ENCODE measurements around the gene PPP2R3A.

PPP2R3A gene

GRCh38 chr3:135965129-135965505, 411 bp upstream of the PPP2R3A start:
- Histone ChIP-seq H3K4me1 (ENCODE audit: control insufficient read depth in 1 of 2, insufficient read depth in 1 of 2, low read depth in 1 of 2, low read length in 1 of 2) (peaks cover 7 to 13% of the 10 kb centered on the region in 2 experiments), H3K27ac (no peak overlapping the region), H3K4me3 (ENCODE audit: low read depth in 1 of 2, low read length in 1 of 2) (no peak overlapping the region), H3K9me3 (no peaks in the 10 kb centered on the region), H3K27me3 (peaks cover 73% of the 10 kb centered on the region), H3K36me3 (no peaks in the 10 kb centered on the region)
- no peak for TF ChIP-seq CTCF (IDR thresholded peaks at IDR 0.05)

GRCh38 chr3:135966271-135966961, 888 bp downstream of the PPP2R3A start:
- no peaks in the 10 kb centered on the region for H3K36me3 ChIP-seq
- H3K4me3 ChIP-seq (ENCODE audit: low read depth in 1 of 2, low read length in 1 of 2) = peak overlapping the region; percentile 43 to 57
- no peak for TF ChIP-seq CTCF (IDR thresholded peaks at IDR 0.05)
- H3K4me1 ChIP-seq (ENCODE audit: control insufficient read depth in 1 of 2, insufficient read depth in 1 of 2, low read depth in 1 of 2, low read length in 1 of 2) = peaks cover 7 to 13% of the 10 kb centered on the region in 2 experiments
- no peaks in the 10 kb centered on the region for H3K9me3 ChIP-seq
- H3K27ac ChIP-seq = no peak overlapping the region
- H3K27me3 ChIP-seq = peaks cover 73% of the 10 kb centered on the region

- Histone ChIP-seq H3K36me3 (no peaks in the 10 kb centered on the region), H3K27me3 (peaks cover 73% of the 10 kb centered on the region), H3K27ac (no peak overlapping the region), H3K4me3 (ENCODE audit: low read depth in 1 of 2, low read length in 1 of 2) (no peak overlapping the region), H3K4me1 (ENCODE audit: control insufficient read depth in 1 of 2, insufficient read depth in 1 of 2, low read depth in 1 of 2, low read length in 1 of 2) (peaks cover 7 to 13% of the 10 kb centered on the region in 2 experiments), H3K9me3 (no peaks in the 10 kb centered on the region)
- TF ChIP-seq CTCF (IDR thresholded peaks at IDR 0.05) = no peak
Observed at GRCh38 chr3:135966962-135967274, 1.4 kb downstream of the PPP2R3A start.

- TF ChIP-seq CTCF (IDR thresholded peaks at IDR 0.05) = no peak
- no peaks in the 10 kb centered on the region for H3K9me3 ChIP-seq
- no peak overlapping the region for H3K4me3 ChIP-seq (ENCODE audit: low read depth in 1 of 2, low read length in 1 of 2)
- H3K4me1 ChIP-seq (ENCODE audit: control insufficient read depth in 1 of 2, insufficient read depth in 1 of 2, low read depth in 1 of 2, low read length in 1 of 2) = peaks cover 7 to 13% of the 10 kb centered on the region in 2 experiments
- peaks cover 71% of the 10 kb centered on the region for H3K27me3 ChIP-seq
- no peak overlapping the region for H3K27ac ChIP-seq
- no peaks in the 10 kb centered on the region for H3K36me3 ChIP-seq
Observed at GRCh38 chr3:135967867-135968266, 2.3 kb downstream of the PPP2R3A start.

- H3K36me3 ChIP-seq = no peaks in the 10 kb centered on the region
- no peak overlapping the region for H3K27ac ChIP-seq
- H3K4me1 ChIP-seq (ENCODE audit: control insufficient read depth in 1 of 2, insufficient read depth in 1 of 2, low read depth in 1 of 2, low read length in 1 of 2) = peaks cover 7 to 9% of the 10 kb centered on the region in 2 experiments
- H3K4me3 ChIP-seq (ENCODE audit: low read depth in 1 of 2, low read length in 1 of 2) = no peak overlapping the region
- no peaks in the 10 kb centered on the region for H3K9me3 ChIP-seq
- TF ChIP-seq CTCF (IDR thresholded peaks at IDR 0.05) = no peak
- H3K27me3 ChIP-seq = peaks cover 43% of the 10 kb centered on the region
Observed at GRCh38 chr3:135970506-135971116, 5.1 kb downstream of the PPP2R3A start.
